ENCODE data around the gene SAMM50.
A peak's percentile ranks its signal among the peaks of the same experiment; 100 is the strongest.

SAMM50 gene

DNA sequence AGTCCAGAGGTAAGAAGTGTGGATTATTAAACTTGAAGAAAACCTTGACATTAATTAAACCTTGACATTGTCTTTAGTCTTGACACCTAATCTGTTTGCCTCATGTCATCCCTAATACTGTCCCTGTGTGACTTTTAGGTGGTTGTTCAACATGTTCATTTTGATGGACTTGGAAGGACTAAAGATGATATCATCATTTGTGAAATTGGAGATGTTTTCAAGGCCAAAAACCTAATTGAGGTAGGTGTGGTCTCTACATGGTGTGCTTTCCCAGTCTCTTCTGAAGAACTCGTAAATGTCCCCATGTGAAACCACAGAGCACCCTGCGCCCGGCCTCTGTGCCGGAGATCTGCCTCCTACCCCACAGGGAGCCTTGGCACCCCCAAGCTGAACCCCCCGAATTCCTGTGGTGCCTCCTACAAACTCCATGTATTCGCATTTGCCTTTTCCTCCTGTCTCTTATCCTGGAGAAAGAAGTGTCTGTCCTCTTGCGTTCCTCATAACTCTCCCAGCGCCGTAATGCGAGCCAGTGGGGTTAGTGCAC is 9.1 kb downstream of the SAMM50 start:
- H3K9me3 Mint-ChIP-seq: no peaks in the 10 kb centered on the region

GRCh38 chr22:43967069-43967468 is 11.8 kb downstream of the SAMM50 start:
- H3K4me1 Mint-ChIP-seq: no peaks in the 10 kb centered on the region
- peak overlapping the region; percentile 66 for H3K27ac Mint-ChIP-seq
- no peaks in the 10 kb centered on the region for H3K27me3 Mint-ChIP-seq
- no peak overlapping the region for H3K4me3 Mint-ChIP-seq
- H3K9me3 Mint-ChIP-seq: no peaks in the 10 kb centered on the region
- H3K36me3 Mint-ChIP-seq: peaks cover 15% of the 10 kb centered on the region

More for the DNA sequence above, 9.1 kb downstream of the SAMM50 start:
- H3K4me1 Mint-ChIP-seq: peaks cover 14% of the 10 kb centered on the region
- no peaks in the 10 kb centered on the region for H3K27me3 Mint-ChIP-seq
- peaks cover 12% of the 10 kb centered on the region for H3K36me3 Mint-ChIP-seq
- H3K4me3 Mint-ChIP-seq: no peak overlapping the region
- no peak overlapping the region for H3K27ac Mint-ChIP-seq

GRCh38 chr22:43968614-43969013 is 13.4 kb downstream of the SAMM50 start:
- Mint-ChIP-seq H3K27me3 (no peaks in the 10 kb centered on the region), H3K27ac (no peak overlapping the region), H3K9me3 (no peaks in the 10 kb centered on the region), H3K4me3 (no peak overlapping the region), H3K4me1 (no peaks in the 10 kb centered on the region), H3K36me3 (peaks cover 15% of the 10 kb centered on the region)

DNA sequence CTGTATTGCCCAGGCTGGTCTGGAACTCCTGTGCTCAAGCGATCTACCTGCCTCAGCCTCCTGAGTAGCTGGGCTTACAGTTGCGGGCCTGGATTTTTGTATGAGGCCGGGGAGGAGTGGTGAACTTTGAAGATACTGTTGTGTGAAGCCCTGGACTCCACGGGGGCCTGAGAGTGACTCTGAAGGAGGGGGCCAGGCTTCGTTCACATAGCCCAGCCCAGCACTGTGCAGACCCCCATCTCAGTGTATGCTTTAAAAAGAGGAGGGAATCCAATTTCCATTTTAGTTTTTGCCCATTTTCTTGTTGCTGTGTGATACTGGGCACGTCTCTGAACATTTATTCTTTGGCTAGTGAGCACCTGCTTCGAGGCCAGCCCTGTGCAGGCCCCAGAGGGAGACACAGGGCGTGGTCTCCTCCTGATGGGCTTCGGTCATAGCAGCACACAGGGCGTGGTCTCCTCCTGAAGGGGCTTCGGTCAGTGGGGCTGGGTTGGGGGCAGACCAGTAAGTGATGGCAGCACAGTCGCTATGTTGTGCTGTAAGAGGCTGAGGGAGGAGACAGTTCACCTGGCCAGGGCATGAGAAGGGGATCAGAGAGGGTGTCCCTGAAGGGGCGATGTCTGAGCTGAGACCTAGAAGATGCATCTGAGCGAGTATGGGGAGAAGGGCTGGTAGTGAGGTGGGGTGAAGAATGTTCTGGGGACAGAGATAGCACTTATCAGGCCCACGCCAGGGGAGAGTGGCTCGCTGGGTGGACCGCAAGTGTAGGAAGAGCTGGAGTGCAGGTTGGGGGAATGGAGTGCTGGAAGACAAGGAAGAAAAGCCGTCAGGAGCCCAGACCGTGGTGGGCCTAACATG is 14.0 kb downstream of the SAMM50 start:
- Mint-ChIP-seq H3K27me3 (no peaks in the 10 kb centered on the region), H3K27ac (no peak overlapping the region), H3K4me3 (no peak overlapping the region), H3K4me1 (no peaks in the 10 kb centered on the region), H3K36me3 (peaks cover 18% of the 10 kb centered on the region), H3K9me3 (no peaks in the 10 kb centered on the region)

DNA sequence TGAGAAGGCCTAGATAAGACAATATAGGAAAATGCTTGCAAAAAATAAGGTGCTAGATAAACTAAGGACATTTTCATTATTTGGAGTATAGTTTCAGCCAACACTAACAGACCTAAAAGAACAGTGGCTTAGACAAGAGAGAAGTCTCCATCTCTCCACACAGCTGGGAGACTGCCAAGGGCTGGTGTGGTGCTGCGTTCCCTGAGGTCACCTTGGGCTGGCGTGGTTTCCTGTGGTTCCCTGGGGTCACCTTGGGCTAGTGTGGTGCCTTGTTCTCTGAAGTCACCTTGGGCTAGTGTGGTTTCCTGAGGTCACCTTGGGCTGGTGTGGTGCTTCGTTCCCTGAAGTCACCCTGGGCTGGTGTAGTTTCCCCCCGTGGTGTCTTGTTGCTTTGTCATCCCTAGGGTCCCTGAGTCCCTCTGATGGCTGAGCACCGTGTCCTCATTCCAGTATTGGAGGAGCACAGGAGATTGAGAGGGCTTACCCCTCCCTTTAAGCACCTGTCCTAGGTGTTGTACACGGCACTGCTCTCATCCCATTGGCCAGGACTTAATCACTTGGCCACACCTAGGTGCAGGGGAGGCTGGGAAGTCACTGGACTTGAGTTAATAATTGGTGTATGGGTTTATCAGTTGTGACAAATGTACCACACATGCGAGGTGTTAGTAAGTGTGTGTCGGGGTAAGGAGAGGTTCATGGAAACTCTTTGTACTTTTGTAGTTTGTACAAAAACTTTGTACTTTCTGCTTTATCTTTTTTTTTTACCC is 14.9 kb downstream of the SAMM50 start:
- H3K9me3 Mint-ChIP-seq: no peaks in the 10 kb centered on the region
- no peaks in the 10 kb centered on the region for H3K27me3 Mint-ChIP-seq
- H3K4me1 Mint-ChIP-seq: no peaks in the 10 kb centered on the region
- H3K27ac Mint-ChIP-seq: no peak overlapping the region
- H3K36me3 Mint-ChIP-seq: peaks cover 18% of the 10 kb centered on the region
- no peak overlapping the region for H3K4me3 Mint-ChIP-seq

DNA sequence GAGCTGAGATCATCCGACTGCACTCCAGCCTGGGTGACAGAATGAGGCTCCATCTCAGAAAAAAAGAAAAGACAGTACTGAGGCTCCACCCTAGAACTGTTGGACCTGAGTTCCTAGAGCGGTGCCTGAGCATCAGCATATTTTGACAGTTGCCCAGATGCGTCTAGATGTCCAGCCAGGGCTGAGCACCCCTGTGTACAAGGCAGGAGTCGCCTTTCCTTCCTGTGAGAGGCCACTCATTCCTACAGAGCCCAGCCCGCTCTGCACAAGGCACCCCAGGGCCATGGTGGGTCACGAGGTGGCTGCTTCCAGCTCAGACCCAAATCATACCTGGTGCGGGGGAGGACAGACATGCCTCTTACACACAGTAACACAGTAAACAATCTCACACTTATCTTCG is 15.9 kb downstream of the SAMM50 start:
- H3K27ac Mint-ChIP-seq: no peak overlapping the region
- no peaks in the 10 kb centered on the region for H3K27me3 Mint-ChIP-seq
- no peaks in the 10 kb centered on the region for H3K4me1 Mint-ChIP-seq
- peaks cover 19% of the 10 kb centered on the region for H3K36me3 Mint-ChIP-seq
- H3K9me3 Mint-ChIP-seq: no peaks in the 10 kb centered on the region
- H3K4me3 Mint-ChIP-seq: no peak overlapping the region

DNA sequence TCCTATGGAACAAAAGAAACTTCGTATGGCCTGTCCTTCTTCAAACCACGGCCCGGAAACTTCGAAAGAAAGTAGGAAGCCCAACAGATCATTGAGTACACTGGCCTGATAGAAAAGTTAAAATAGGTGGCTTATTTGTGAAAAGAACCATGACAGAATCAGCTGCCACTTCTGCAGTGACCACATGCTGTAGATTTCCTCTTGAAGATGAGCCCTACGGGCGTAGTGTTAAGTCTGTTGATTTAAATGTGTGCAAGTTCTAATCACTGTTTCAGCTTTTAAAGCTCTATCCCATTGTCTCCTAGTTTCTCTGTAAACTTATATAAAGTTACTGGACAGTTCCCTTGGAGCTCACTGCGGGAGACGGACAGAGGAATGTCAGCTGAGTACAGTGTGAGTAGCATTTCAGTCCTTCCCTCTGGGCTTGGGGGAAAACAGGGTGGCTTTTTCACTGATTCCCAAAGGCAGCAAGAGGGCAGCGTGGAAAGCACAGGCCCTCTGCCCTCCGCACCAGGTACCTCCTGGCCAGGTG is 17.8 kb downstream of the SAMM50 start:
- no peak overlapping the region for H3K27ac Mint-ChIP-seq
- H3K4me1 Mint-ChIP-seq: no peaks in the 10 kb centered on the region
- peaks cover 13% of the 10 kb centered on the region for H3K36me3 Mint-ChIP-seq
- no peaks in the 10 kb centered on the region for H3K9me3 Mint-ChIP-seq
- H3K27me3 Mint-ChIP-seq: no peaks in the 10 kb centered on the region
- no peak overlapping the region for H3K4me3 Mint-ChIP-seq

DNA sequence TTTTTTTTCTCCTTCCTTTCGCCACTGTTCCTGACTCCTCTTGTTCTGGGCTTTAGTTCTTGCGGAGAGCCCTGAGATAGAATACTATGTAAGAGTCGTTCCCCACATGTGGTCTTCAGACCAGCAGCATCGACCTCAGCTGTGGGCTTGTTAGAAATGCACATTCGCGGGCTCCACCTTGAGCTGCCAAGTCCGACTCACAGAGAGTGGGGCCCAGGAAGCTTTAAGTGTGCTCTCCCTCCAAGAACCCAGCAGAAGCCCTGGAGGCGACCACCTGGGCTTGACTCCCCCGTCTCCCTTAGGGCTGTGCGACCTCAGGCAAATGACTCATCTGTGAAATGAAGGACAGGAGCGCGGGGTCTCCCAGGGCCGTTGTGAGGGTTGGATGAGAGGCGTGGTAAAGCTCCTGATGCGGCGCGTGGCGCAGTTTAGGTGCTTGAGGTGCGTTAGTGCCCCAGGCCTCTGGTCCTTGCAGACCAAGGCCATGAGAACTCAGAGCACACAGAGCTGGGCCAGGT is 18.8 kb downstream of the SAMM50 start:
- no peaks in the 10 kb centered on the region for H3K4me1 Mint-ChIP-seq
- H3K4me3 Mint-ChIP-seq: no peak overlapping the region
- no peaks in the 10 kb centered on the region for H3K27me3 Mint-ChIP-seq
- H3K9me3 Mint-ChIP-seq: no peaks in the 10 kb centered on the region
- H3K36me3 Mint-ChIP-seq: peaks cover 17% of the 10 kb centered on the region
- no peak overlapping the region for H3K27ac Mint-ChIP-seq

GRCh38 chr22:43975041-43975440 is 19.8 kb downstream of the SAMM50 start:
- peaks cover 15% of the 10 kb centered on the region for H3K36me3 Mint-ChIP-seq
- no peaks in the 10 kb centered on the region for H3K9me3 Mint-ChIP-seq
- no peak overlapping the region for H3K4me3 Mint-ChIP-seq
- no peak overlapping the region for H3K27ac Mint-ChIP-seq
- H3K27me3 Mint-ChIP-seq: no peaks in the 10 kb centered on the region
- no peaks in the 10 kb centered on the region for H3K4me1 Mint-ChIP-seq

- no peak overlapping the region for H3K4me3 Mint-ChIP-seq
- no peak overlapping the region for H3K27ac Mint-ChIP-seq
- H3K36me3 Mint-ChIP-seq: peaks cover 18% of the 10 kb centered on the region
- H3K4me1 Mint-ChIP-seq: no peaks in the 10 kb centered on the region
- no peaks in the 10 kb centered on the region for H3K9me3 Mint-ChIP-seq
- no peaks in the 10 kb centered on the region for H3K27me3 Mint-ChIP-seq
These were observed 21.9 kb downstream of the SAMM50 start for GRCh38 chr22:43976861-43977795.

GRCh38 chr22:43978558-43978957 is 23.3 kb downstream of the SAMM50 start:
- no peaks in the 10 kb centered on the region for H3K9me3 Mint-ChIP-seq
- no peak overlapping the region for H3K27ac Mint-ChIP-seq
- H3K27me3 Mint-ChIP-seq: no peaks in the 10 kb centered on the region
- H3K36me3 Mint-ChIP-seq: peaks cover 18% of the 10 kb centered on the region
- no peaks in the 10 kb centered on the region for H3K4me1 Mint-ChIP-seq
- H3K4me3 Mint-ChIP-seq: no peak overlapping the region

- H3K4me3 Mint-ChIP-seq: no peak overlapping the region
- H3K4me1 Mint-ChIP-seq: no peaks in the 10 kb centered on the region
- H3K36me3 Mint-ChIP-seq: peaks cover 16% of the 10 kb centered on the region
- H3K9me3 Mint-ChIP-seq: no peaks in the 10 kb centered on the region
- H3K27me3 Mint-ChIP-seq: no peaks in the 10 kb centered on the region
- H3K27ac Mint-ChIP-seq: no peak overlapping the region
These were observed 25.3 kb downstream of the SAMM50 start for GRCh38 chr22:43980579-43980978.

DNA sequence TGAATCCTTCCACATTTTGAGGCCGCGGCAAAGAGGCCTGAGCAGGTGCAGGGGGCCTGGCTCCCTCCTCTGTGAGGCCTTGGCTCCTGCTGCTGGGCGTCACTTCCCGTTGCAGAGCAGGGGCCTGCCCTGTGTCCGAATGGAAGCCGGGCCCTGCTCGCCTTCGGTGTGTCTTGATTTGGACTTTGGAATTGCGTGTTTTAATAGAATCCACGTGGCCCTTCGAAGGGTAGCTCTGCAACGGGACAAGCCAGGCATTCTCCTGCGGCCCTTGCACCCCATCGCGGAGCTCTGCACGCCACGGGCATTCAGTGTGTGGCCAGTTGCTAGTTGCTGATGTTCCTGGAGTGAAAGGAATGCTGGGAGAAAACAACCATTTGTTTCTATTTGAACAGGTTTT is 25.8 kb downstream of the SAMM50 start:
- Mint-ChIP-seq H3K9me3 (no peaks in the 10 kb centered on the region), H3K27me3 (no peaks in the 10 kb centered on the region), H3K4me3 (no peak overlapping the region), H3K27ac (no peak overlapping the region), H3K36me3 (peaks cover 14% of the 10 kb centered on the region), H3K4me1 (no peaks in the 10 kb centered on the region)

DNA sequence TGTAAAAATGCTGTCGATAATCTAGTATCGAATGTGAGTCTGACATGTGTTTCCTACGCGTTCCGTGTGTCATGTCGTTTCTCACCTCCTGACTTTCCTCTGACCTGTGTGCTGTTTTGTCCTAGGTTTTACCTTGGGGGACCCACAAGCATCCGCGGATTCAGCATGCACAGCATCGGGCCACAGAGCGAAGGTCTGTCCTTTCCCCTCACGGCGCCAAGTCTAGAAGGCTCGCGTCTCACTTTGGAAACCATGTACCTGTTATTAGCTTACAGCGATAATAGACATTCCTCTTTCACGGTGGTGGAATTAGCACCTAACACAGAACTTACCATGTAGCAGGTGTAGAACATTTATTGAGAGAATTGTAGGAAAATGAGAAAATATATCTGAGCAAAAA is 28.6 kb downstream of the SAMM50 start:
- no peaks in the 10 kb centered on the region for H3K9me3 Mint-ChIP-seq
- H3K27me3 Mint-ChIP-seq: no peaks in the 10 kb centered on the region
- no peaks in the 10 kb centered on the region for H3K4me1 Mint-ChIP-seq
- H3K36me3 Mint-ChIP-seq: peaks cover 9% of the 10 kb centered on the region
- no peak overlapping the region for H3K4me3 Mint-ChIP-seq
- no peak overlapping the region for H3K27ac Mint-ChIP-seq

DNA sequence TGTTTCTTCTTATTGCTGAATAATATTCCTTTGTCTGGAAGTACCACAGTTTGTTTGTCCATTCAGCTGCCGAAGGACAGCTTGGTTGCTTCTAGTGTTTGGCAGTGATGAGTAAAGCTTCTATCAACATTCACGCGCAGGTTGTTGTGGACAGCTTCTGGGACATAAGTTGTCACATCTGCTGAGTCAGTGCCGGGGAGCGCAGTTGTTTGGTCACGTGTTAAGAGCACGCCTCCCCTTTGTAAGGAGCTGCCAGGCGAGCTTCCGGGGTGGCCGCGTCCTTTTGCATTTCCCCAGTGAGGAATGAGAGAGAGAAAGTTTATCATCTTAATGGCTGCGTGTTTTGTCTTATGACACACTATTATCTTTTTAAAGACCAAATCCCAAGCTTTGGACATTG is 30.3 kb downstream of the SAMM50 start:
- H3K4me1 Mint-ChIP-seq: no peaks in the 10 kb centered on the region
- H3K9me3 Mint-ChIP-seq: no peaks in the 10 kb centered on the region
- peaks cover 6% of the 10 kb centered on the region for H3K36me3 Mint-ChIP-seq
- no peak overlapping the region for H3K4me3 Mint-ChIP-seq
- H3K27ac Mint-ChIP-seq: no peak overlapping the region
- no peaks in the 10 kb centered on the region for H3K27me3 Mint-ChIP-seq

Data from activated naive CD4-positive, alpha-beta T cell treated with anti-CD3 and anti-CD28 coated beads, Interleukin-2, amount 50 U/mL, for 24 hours (primary cell).